ENCODE measurements around the gene TBC1D22A. TPM values are rescaled to one million over a fixed set of nuclear protein-coding genes. Genes with fewer than 3 reads are reported as not detected.

Gene TBC1D22A
- total RNA-seq, 2 experiments from 2014 or later: 22.3 to 43.9 TPM

GRCh38 chr22:46828323-46828900 is 66.0 kb downstream of the TBC1D22A start:
- H3K9me3 ChIP-seq (ENCODE audit: low read length): no peaks in the 10 kb centered on the region; the same call in 1 of the 2 replicates
- no peaks in the 10 kb centered on the region for H3K9me2 ChIP-seq (ENCODE audit: insufficient read depth, low read length)
- peaks cover 42% of the 10 kb centered on the region for H3K36me3 ChIP-seq (ENCODE audit: insufficient read depth, low read length)
- ChIA-PET CTCF (ENCODE audit: unreplicated experiment) (no interaction called here), POLR2A (interaction anchor here (1.0 kb wide), 1 partner anchor 11 kb away, joined by 3 read pairs; no protein-coding TSS in a partner anchor)
- no peak overlapping the region for H2AFZ ChIP-seq (ENCODE audit: low read length)
- no peak overlapping the region for H3K27ac ChIP-seq (ENCODE audit: low read depth, low read length, poor library complexity, severe bottlenecking)
- DNase-seq (ENCODE audit: low spot score): no peak
- no peaks in the 10 kb centered on the region for H3K4me1 ChIP-seq (ENCODE audit: insufficient read depth, low read length, poor library complexity, severe bottlenecking)
- no TSS peak for BruUV-seq (replicated peaks)
- intact Hi-C loops (cut with micrococcal nuclease; ENCODE audit: unreplicated experiment): no loop called here
- no peak for TF ChIP-seq CTCF (conservative IDR thresholded peaks at IDR 0.05; ENCODE audit: low read length)
- no peak for TF ChIP-seq EZH2phosphoT487 (IDR thresholded peaks at IDR 0.05; ENCODE audit: borderline replicate concordance, low read depth, low read length)
- H4K20me1 ChIP-seq (ENCODE audit: insufficient read depth, low read length): no peaks in the 10 kb centered on the region; the same call in 1 of the 2 replicates
- no peak overlapping the region for H3K4me2 ChIP-seq (ENCODE audit: low read length)
- no peak overlapping the region for H3K4me3 ChIP-seq (ENCODE audit: low read depth, low read length, poor library complexity, severe bottlenecking)
- H3K79me2 ChIP-seq (ENCODE audit: insufficient read depth, low read depth, low read length): no peaks in the 10 kb centered on the region

DNA sequence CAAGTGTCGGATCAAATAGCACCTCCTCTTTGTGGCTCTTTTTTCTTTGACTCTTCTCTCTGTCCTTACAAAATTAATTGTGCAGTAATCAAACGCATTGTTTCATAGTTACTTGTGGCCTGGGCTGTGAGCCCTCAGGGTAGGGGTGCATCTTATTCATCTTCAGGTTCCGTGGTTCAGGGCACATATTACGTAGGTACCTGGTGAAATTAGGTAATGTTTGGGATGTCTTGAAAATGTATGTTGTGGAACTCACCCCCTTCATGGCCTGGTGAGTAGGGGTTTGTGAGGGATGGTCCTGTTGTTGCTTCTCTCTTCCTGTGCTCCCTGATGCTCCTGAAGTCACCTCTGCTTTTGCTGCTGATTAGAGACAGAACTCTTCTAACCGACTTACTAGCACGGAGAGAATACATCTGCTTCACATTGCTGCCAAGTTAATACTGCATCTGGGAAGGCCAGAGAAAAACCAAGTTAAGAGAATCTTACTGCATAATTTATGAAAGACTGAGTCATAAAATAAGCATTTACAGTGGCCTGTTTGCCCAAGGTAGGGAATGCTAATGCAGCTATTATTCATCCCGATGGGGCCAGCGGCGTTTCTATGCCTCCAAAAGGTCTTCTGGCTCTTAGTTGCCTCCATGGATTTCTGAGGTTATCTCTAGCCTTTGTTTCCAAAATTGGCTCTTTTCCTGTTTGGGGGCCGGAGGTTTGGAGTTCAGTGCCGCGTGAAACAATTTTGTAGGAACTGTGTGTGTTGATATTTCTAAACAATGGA is 66.9 kb downstream of the TBC1D22A start:
- intact Hi-C loops (cut with micrococcal nuclease; ENCODE audit: unreplicated experiment): no loop called here
- BruUV-seq (replicated peaks): no TSS peak
- H4K20me1 ChIP-seq (ENCODE audit: insufficient read depth, low read length): no peaks in the 10 kb centered on the region; the same call in 1 of the 2 replicates

More for the DNA sequence above, 66.9 kb downstream of the TBC1D22A start:
- no peaks in the 10 kb centered on the region for H3K4me1 ChIP-seq (ENCODE audit: insufficient read depth, low read length, poor library complexity, severe bottlenecking)
- H3K4me2 ChIP-seq (ENCODE audit: low read length): no peak overlapping the region
- no peak overlapping the region for H2AFZ ChIP-seq (ENCODE audit: low read length)
- no peaks in the 10 kb centered on the region; the same call in 1 of the 2 replicates for H3K9me3 ChIP-seq (ENCODE audit: low read length)
- ChIA-PET CTCF (ENCODE audit: unreplicated experiment) (no interaction called here), POLR2A (no interaction called here)
- H3K36me3 ChIP-seq (ENCODE audit: insufficient read depth, low read length): peaks cover 51% of the 10 kb centered on the region
- H3K9me2 ChIP-seq (ENCODE audit: insufficient read depth, low read length): no peaks in the 10 kb centered on the region
- H3K79me2 ChIP-seq (ENCODE audit: insufficient read depth, low read depth, low read length): no peaks in the 10 kb centered on the region
- no peak overlapping the region for H3K4me3 ChIP-seq (ENCODE audit: low read depth, low read length, poor library complexity, severe bottlenecking)
- TF ChIP-seq CTCF (conservative IDR thresholded peaks at IDR 0.05; ENCODE audit: low read length): no peak
- TF ChIP-seq EZH2phosphoT487 (IDR thresholded peaks at IDR 0.05; ENCODE audit: borderline replicate concordance, low read depth, low read length): no peak
- DNase-seq (ENCODE audit: low spot score): no peak
- H3K27ac ChIP-seq (ENCODE audit: low read depth, low read length, poor library complexity, severe bottlenecking): no peak overlapping the region

All from OCI-LY7 (cell line).